Fibroblast of skin of right quadriceps (primary cell): ENCODE measurements around the gene PTPRS.
"Not testable (repeated sequence)": the region's sequence is repeated elsewhere in the genome, so short reads cannot be mapped to it uniquely, and the experiment has no call there.

ENCODE experiments used
- DNase-seq: peaks from one replicate; pipeline ENCODE4 v3.0.0-alpha.2; 2013

Gene PTPRS

DNA sequence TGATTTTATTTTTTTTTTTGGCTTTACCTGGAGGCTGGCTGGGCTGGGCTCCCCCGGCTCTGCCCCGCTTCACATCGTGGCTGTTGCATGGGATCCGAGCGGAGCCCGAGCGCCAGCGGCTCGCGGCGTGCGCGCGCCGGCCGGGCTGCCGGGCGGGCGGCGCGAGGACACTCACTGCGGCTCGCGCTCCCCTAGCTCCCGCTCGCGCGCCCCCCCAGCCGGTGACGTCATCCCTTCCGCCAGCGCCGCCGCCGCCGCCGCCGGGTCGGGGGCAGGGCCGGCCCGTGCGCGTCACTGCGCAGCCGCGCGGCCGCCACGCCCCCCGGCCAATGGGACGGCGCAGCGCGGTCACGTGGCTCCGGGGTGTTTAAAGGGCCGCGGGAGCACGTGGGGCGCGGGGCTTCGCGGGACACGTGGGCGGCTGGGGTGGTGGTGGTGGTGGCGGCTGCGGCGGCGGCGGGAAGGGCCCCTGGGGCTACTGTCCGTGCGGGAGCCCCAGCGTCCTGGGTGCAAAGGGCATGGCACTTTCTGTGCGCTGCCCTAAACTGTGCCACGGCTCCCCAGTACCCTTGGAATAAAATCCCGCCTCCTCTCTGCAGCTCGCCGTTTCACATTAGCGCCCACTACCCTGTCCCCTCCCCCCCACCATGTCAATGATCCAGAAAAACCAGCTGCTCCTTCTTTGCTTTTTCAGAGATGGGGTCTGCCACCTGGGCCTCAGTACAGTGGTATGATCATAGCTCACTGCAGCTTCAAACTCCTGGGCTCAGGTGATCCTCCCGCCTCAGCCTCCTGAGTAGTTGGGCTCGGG lies at the start of gene PTPRS:
Gene PTPRS, minus strand, starts transcription at position 176 of the 811 bp plus-strand sequence. CDS start 54,672 bp downstream, outside the sequence.
- peak; percentile 88 for DNase-seq

DNA sequence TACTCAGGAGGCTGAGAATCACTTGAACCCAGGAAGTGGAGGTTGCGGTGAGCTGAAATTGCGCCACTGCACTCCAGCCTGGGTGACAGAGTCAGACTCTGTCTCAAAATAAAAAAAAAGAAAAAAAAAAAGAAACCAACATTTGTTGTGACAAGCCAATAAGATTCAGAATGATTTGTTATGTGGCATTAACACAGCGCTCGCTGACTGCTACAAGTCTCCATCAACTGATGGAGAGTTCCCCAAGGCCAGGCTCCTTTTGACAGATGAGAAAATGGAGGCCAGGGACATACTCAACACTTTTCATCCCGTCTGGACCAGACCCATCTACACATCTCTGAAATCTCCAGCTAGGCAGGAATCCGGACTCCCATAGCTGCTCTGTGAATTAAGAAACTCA lies 48.7 kb upstream of the PTPRS start:
- no peak for DNase-seq

DNA sequence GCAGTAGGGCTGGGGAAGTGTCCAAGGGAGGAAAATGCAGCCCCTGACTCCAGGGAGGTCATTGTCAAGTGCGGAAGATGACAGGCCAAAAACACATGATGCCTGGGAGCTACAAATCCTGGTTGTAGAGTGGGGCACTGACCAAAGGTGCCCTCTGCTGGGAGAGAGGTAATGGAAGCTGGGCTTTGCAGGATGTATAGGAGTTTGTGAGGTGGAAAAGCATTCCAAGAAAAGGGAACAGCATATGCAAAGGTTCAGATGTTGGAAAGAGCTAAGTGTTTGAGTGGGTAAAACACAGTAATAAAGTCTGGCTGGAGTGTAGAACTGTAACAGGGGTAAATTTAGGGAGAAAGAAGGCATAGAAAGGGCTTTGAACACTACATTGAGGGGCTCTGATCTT lies 46.9 kb upstream of the PTPRS start:
- no peak for DNase-seq

DNA sequence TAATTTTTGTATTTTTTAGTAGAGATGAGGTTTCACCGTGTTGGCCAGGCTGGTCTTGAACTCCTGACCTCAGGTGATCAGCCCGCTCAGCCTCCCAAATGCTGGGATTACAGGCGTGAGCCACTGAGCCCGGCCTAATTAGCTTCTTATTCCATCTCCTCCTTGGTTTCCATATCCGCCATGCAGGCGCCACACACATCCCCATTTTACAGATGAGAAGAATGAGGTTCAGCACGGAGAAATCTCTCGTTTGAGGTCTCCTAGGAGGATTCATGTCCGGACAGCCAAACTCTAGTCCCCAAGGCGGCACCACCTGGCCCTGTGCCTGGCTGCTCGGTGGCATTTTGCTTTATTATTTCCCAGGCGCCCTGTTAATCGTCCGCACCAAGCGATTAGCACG lies 46.2 kb upstream of the PTPRS start:
- no peak for DNase-seq

DNA sequence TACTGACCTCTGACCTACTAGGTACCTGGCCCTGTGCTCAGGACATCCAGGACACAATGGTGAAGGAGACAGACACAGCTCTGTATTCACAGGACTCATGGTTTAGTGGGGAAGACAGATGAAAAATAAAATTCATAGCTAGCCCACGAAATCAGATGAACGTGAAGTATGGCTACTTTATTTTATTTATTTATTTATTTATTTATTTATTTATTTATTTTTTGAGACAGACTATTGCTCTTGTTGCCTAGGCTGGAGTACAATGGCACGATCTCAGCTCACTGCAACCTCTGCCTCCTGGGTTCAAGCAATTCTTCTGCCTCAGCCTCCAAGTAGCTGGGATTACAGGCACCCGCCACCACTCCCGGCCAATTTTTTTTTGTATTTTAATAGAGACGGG lies 40.6 kb upstream of the PTPRS start:
- not testable (repeated sequence) for DNase-seq

DNA sequence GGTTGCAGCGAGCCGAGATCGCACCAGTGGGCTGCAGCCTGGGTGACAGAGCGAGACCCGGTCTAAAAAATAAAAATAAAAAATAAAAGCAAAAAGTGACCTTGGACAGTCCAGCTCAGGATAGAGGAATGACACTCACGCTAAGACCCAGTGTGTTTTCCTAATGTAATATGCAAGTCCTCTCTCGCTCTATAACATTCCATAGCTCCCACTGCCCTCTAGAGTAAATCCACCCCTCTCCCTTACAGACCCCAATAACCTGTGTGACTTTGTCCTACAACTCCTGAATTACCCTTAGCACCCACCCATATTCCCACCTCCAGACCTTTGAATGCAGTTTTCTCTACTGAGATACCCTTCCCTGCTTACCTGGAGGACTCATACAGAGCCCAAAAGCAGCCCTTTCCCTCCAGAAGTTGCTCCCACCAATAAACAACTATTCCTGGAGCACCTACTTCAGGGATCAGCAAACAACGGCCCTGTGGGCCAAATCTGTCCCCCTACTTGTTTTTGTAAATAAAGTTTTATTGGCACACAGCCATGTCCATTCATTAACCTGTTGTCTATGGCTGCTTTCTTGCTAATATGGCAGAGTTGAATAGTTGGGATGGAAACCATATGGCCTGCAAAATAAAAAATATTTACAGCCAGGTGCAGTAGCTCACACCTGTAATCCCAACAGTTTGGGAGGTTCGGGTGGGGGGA lies 39.8 kb upstream of the PTPRS start:
- DNase-seq, result no peak

DNA sequence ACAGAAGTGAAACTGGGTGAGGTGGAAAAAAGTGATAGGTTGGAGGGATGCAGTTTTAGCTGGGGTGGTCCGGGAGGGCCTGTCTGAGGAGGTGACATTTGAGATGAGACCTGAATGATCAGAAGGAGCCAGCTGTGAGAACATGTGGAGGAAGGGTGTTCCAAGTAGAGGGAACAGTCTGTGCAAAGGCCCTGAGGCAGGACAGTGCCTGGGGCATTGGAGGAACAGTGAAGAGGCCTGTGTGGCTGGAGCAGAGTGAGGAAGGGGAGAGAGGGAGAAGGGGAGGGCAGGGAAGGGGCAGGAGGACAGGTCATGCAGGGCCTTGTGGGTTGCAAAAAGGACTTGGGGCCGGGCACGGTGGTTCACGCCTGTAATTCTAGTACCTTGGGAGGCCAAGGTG lies 36.3 kb upstream of the PTPRS start:
- DNase-seq, result no peak

DNA sequence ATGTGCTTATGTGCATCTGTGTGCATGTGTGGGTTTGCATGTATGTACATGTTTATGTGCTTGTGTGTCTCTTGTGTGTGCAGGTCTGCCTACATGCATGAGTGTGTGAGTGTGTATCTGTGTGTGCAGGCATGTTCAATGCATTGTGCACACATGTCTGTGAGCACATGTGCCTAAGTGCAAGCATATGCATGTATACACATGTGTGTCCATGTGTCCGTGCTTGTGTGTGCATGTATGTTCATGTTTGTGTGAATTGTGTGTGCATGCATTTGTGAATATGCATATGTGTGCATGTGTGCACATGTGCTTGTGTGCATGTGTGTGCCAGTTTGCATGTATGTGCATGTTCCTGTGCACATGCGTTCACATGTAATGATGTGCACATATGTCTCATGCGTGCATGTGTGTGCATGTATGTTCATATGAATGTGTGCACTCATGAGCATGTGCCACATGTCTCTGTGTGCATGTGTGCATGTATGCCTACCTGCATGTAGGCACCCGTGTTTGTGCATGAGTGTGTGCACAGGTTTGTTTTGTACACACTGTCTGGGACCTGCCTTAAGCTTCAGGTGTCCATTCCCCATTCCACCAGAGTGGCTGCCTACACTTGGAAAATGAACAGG lies 32.1 kb upstream of the PTPRS start:
- DNase-seq, result no peak

DNA sequence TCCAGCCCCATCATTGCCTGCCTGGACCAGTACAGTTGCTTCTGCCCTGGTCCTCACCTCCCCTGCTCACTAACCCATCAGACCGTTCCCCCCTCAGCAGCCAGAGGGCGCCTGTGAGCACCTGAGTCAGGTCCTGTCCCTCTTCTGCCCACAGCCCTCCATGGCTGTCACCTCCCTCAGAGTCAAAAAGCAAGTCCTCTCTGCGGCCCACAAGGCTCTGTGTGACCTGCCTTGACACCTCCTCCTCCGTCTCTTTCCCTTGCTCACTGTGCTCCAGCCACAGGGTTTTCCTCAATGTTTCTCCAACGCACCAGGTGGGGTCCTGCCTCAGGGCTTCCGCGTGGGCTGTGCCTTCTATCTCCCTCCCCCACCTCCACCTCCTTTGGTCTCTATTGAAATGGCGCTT lies 29.4 kb upstream of the PTPRS start:
- DNase-seq, result no peak

DNA sequence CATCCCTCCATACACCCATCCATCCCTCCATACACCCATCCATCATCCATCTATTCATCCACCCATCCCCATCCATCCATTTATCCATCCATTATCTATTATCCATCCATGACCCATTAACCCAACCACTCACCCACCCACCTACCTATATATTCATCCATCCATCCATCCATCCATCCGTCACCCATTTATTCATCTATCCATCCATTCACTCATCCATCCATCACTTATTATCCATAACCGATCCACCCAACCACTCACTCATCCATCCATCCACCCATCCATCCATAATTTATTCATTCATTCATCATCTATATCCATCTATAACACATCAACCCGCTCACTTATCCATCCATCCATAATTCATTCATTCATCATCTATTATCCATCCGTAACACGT lies 28.7 kb upstream of the PTPRS start:
- DNase-seq, result no peak

DNA sequence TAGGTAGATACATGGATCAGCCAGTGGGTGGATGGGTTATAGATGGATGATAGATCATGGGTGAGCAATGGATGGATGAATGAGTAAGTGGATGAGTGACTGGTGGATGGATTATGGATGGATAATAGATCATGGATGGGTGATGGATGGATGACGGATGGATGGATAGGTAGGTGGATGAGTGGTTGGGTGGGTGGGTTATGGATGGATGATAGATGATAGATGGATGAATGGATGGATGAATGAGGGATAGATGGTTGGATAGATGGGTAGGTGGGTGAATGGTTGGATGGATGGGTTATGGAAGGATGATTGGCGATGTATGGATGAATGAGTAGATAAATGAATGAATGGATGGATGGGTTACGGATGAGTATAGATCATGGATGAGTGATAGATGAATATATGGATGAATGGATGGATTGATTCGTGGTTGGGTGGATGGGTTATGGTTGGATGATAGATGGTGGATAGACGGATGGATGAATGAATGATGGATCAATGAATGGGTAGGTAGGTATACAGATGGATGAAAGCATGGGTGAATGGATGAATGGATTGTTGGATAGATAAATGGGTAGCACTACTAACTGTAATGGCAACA lies 27.0 kb upstream of the PTPRS start:
- no peak for DNase-seq

DNA sequence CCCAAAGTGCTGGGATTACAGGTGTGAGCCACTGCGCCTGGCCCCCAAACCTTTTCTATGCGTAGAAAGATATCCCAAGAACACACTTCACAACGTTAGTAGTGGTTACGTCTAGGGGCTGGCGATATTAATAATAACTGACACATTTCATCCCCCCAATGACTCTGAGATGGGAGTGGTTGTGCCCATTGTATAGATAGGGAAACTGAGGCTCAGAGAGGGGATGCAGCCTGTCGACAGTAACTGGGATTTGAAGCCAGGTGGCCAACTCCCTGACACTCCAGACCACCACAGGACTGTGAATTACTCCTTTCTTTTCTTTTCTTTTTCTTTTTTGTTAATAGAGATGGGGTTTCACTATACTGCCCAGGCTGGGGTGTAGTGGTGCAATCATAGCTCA lies 25.3 kb upstream of the PTPRS start:
- no peak for DNase-seq

DNA sequence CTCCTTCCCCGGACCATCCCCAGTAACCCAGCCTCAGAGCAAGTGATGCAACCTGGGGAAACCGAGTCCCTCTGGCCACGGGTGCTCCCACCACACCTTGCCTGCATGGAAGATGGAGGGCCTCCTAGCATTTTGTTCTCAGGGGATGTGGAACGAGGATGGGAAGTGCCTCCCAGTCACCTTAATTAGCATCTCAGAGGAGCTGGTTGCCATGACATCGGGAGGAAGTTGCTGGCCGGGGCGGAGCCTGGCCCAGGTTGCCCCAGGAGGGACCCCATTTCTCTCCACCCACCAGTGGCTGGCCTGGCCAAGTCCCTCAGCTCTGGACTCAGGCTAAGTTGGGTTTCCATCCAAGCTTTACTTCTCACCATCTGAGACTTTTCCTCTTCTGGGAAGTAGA lies 24.1 kb upstream of the PTPRS start:
- DNase-seq, result no peak

DNA sequence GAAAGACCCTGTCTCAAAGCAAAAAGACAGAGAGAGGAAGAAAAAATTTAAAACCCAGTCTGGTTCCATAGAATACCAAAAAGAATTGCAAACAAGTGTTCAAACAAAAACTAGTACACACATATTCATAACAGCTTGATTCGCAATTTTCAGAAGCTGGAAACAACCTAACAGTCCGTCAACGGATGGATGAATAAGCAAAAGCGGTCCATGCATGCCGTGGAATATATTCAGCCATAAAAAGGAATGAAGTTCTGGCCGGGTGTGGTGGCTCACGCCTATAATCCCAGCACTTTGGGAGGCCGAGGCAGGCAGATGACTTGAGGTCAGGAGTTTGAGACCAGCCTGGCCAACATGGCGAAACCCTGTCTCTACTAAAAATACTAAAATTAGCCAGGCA lies 21.2 kb upstream of the PTPRS start:
- not testable (repeated sequence) for DNase-seq

DNA sequence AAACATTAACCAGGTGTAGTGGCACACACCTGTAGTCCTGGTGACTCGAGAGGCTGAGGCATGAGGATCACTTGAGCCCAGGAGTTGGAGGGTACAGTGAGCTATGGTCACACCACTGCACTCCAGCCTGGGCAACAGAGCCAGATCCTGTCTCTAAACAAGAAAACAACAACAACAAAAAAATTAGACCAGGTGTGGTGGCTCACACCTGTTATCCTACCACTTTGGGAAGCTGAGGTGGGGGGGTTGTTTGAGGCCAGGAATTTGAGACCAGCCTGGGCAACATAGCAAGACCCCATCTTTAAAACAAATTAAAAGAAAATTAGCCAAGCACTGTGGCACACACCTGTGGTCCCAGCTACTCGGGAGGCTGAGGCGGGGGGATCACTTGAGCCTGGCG lies 20.8 kb upstream of the PTPRS start:
- DNase-seq, result no peak

DNA sequence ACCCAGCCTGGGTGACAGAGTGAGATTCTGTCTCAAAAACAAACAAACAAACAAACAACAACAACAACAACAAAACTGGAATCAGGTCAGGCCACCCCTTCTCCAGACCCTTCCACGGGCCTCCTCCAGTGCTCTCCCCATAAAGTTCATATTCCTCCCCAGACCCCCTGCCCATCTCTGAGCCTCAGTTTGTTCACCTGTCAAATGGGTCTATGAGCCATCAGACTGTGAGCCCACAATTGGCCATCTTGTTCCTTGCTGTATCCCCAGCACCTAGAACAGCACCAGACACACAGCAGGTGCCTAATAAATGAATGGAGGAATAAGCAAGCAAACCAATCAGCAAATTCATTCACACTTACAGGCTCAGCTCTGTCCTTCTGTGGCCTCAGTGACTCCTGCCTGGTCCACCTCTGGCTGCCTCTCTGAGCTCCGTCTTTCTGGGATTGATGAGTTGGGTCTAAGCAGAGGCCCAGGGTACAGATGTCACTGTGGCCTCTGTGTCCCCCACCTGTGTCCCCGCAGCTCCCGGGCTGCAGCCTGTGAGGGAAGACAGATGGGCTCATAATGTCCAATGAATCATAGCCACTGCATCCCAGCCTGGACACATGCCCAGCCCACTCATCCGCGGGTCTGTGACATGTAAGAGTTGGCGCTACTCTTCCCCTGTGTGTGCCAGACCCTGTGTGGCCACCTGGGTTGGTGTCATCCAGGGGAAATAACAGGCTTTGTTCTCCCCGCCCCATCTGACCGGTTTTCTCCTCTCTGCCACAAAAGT lies 19.6 kb upstream of the PTPRS start:
- DNase-seq, result no peak

DNA sequence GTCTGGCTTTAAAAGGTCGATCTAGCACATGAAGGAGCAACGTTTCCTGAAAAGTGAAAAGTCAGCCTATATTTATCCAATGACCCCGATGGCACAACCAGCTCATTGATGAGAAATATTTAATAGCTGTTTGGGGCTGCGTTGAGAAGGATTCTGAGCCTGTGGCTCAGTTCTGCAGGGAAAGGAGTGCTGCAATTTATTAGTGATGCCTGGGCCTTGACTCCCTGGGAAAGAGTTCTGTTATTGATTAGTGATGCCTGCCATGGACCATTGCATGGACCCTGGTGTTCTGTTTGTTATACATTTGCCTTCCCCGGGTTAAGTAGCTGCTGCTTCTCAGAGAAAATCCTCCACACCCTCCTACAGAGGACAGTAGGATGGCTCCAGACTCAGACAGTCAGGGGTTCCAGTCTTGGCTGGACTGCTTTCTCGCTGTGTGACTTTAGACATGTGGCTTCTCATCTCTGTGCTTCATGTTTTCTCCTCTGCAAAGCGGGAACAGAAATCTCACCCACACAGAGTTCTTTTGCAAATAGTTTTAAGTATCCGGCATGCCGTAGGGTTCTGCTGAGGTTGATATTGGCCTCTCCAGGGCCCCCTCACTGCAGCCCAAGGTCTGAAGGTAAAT lies 17.7 kb upstream of the PTPRS start:
- no peak for DNase-seq

DNA sequence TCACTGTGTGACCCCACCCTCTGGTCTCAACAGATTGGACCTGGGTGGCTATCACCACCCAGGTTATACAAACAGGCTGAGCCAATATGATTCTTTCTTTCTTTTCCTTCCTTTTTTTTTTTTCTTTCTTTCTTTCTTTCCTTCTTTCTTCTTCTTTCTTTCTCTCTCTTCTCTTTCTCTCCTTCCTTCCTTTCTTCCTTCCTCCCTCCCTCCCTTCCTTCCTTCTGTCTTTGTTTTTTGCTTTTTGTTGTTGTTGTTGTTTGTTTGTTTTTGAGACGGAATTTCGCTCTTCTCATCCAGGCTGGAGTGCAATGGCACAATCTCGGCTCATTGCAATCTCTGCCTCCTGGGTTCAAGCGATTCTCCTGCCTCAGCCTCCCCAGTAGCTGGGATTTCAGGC lies 17.0 kb upstream of the PTPRS start:
- DNase-seq, result no peak

DNA sequence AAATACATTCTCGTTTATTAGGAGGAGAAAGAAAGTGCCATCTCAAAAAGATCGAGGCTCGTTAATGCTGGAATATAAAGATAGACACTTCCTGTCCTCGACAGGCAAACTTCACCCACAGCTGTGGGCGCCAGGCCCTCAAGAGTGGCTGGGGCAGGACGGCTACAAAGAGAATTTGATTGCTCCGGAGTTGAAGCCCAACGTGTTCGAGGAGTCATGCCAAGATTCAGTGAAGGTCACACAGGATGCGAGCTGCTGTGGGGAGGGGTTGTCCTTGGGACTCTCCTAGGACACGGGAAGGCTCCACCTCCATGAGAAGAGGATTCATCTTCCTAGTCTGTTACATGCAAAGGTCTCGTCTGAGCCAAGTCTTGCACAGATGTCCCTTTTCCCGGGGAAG lies 16.3 kb upstream of the PTPRS start:
- no peak for DNase-seq

DNA sequence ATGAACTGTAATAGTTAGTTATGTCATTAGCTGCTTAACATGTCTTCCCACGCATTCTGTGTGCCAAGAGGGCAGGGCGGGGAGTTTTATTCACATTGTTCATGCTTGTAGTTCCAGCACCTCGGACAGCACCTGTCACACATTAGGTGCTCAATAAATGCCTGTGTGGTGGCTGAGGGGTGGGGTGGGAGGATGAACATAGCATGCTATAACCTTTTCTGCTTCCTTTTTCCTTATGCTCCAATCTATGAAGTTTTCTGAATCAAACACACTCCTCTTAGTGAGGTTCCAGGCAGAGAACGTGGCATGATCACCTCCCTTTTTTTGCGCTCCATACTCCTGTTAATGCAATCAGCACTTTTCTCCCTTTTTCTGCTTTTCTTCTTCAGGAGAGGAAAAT lies 15.8 kb upstream of the PTPRS start:
- no peak for DNase-seq

DNA sequence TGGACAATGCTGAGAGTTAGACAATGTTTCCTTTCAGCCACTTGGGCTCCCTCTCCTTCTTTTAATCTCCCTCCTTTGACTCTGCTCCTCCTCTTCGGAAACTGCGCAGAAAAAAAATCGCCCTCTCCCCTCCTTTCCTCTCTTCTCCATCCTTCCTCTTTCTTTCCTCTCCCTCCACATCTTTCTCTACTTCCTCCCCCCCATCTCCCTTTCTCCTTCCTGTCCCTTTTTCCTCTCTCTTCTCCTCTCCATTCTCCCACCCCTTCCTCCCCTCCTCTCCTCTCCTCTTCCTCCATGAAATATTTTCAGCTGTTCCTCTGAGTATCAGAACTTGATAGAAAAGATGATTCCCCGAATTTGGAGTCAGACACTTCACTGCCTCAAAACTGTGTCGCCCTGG lies 15.1 kb upstream of the PTPRS start:
- no peak for DNase-seq

DNA sequence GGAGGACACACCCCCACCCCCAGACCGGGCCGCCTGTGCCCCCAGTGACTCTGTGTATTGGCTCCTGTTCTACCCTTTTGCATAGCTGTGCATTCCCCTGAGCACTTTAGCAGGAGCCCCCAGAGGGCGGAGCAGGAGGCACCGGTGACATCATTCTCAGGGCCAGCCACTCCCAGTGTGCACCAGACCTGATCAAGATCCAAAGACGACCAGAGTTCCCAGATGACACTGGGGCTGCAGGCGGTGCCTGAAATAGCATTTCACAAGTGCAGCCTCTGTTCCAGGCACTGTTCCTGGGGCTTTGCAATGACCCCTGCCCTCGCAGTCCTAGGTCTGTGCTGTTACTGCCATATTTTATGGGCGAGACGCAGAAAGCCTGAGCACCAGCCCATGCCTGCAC lies 14.5 kb upstream of the PTPRS start:
- no peak for DNase-seq
